Endothelial cell of umbilical vein (primary cell): ENCODE results near the gene TSPAN18. TPM values are rescaled to one million over a fixed set of nuclear protein-coding genes. Genes with fewer than 3 reads are reported as not detected.

ENCODE experiments used
- BruUV-seq: library from RNA; stranded (reverse); fragments of 400-500 nt; replicated peaks from 2 replicates; lab custom pipeline; 2021; lab: Mats Ljungman, UMichigan
- CTCF ChIA-PET: fragments of 300-600, 350-600 bp; sonication (Branson Sonifier 250); formaldehyde crosslinking; loops from one replicate; lab custom pipeline; 2021; ENCODE audit warnings: antibody characterized with exemption, inconsistent platforms; lab: Charles Lee
- POLR2A ChIA-PET: fragments of 300-600, 350-600 bp; sonication (Branson Sonifier 250); formaldehyde crosslinking; loops from one replicate; lab custom pipeline; 2021; ENCODE audit warnings: antibody characterized with exemption, inconsistent platforms; lab: Charles Lee
- DNase-seq: peaks from one replicate; pipeline ENCODE4 v3.0.0-alpha.2; 2011; ENCODE audit warnings: low read depth, low spot score
- FAIRE-seq: peaks from 2 replicates; lab custom pipeline; 2011; peaks lifted over from hg19 to GRCh38; lab: Jason Lieb, UNC
- H2AFZ ChIP-seq: 2 replicates; pipeline ENCODE4 v1.6.0; 2012; ENCODE audit warnings: low read depth, low read length, control low read depth, inconsistent platforms
- H3K27ac ChIP-seq: 2 replicates; pipeline ENCODE4 v1.5.1; 2011; ENCODE audit warnings: low read depth, mild to moderate bottlenecking, control low read depth, low read length, moderate library complexity; ENCODE audit not compliant: insufficient read depth
- H3K27me3 ChIP-seq, 2 experiments: 2 replicates each; pipeline versions ENCODE4 v1.6.0 to v1.6.1; 2011; ENCODE audit warnings: low read length in 2 of 2, mixed read lengths in 1 of 2; ENCODE audit not compliant: control insufficient read depth in 2 of 2, insufficient read depth in 2 of 2
- H3K36me3 ChIP-seq, 2 experiments: 2 replicates in 1 of 2; 3 replicates in 1 of 2; pipeline ENCODE4 v1.5.1; 2011; ENCODE audit warnings: low read length in 2 of 2, mild to moderate bottlenecking in 1 of 2, moderate library complexity in 1 of 2; ENCODE audit not compliant: control insufficient read depth in 2 of 2, insufficient read depth in 2 of 2; ENCODE audit errors: extremely low read depth in 1 of 2
- H3K4me1 ChIP-seq: 3 replicates; pipeline ENCODE4 v1.5.1; 2011; ENCODE audit warnings: mild to moderate bottlenecking, low read length; ENCODE audit not compliant: control insufficient read depth, insufficient read depth; ENCODE audit errors: extremely low read depth
- H3K4me2 ChIP-seq: 2 replicates; pipeline ENCODE4 v1.6.1; 2011; ENCODE audit warnings: low read length, control low read depth, mixed read lengths; ENCODE audit not compliant: insufficient read depth
- H3K4me3 ChIP-seq, 3 experiments: fragments of 200-600 bp in 1 of 3; sonication (generic), shearing (Covaris generic) in 1 of 3; replicated peaks in 1 of 3; 2 replicates each; pipeline ENCODE4 v1.5.1; 2011 to 2016; ENCODE audit warnings: control low read depth in 3 of 3, low read length in 3 of 3, mild to moderate bottlenecking in 2 of 3, inconsistent platforms in 1 of 3, low read depth in 1 of 3, moderate library complexity in 1 of 3; ENCODE audit not compliant: insufficient read depth in 1 of 3
- H3K79me2 ChIP-seq: 2 replicates; pipeline ENCODE4 v1.6.0; 2012; ENCODE audit warnings: low read length, inconsistent platforms; ENCODE audit not compliant: control insufficient read depth, insufficient read depth
- H3K9ac ChIP-seq: replicated peaks from 2 replicates; pipeline ENCODE3; 2011; ENCODE audit warnings: low read length, control low read depth; ENCODE audit not compliant: insufficient read depth; ENCODE audit errors: extremely low read depth
- H3K9me1 ChIP-seq: replicated peaks from 3 replicates; pipeline ENCODE4 v1.6.0; 2011; ENCODE audit warnings: mild to moderate bottlenecking, low read length; ENCODE audit not compliant: control insufficient read depth, insufficient read depth; ENCODE audit errors: extremely low read depth
- H3K9me3 ChIP-seq: replicated peaks from 2 replicates; pipeline ENCODE4 v1.5.1; 2012; ENCODE audit warnings: low read length, inconsistent platforms; ENCODE audit not compliant: control insufficient read depth, insufficient read depth
- H4K20me1 ChIP-seq: replicated peaks from 2 replicates; pipeline ENCODE3; 2011; ENCODE audit warnings: mild to moderate bottlenecking, low read length; ENCODE audit not compliant: control insufficient read depth, insufficient read depth; ENCODE audit errors: extremely low read depth
- CTCF ChIP-seq, 2 donors: IDR thresholded peaks; 1 replicate in 1 of 2; 2 replicates in 1 of 2; pipeline ENCODE4 v1.5.1; 2011; ENCODE audit warnings: low read length in 2 of 2, mild to moderate bottlenecking in 2 of 2, moderate library complexity in 2 of 2, control low read depth in 1 of 2, inconsistent platforms in 1 of 2, low read depth in 1 of 2; ENCODE audit not compliant: insufficient read depth in 1 of 2; ENCODE audit errors: extremely low read depth in 1 of 2
- EZH2 ChIP-seq: IDR thresholded peaks from 2 replicates; pipeline ENCODE4 v1.6.1; 2012; ENCODE audit warnings: borderline replicate concordance, low read depth, mild to moderate bottlenecking, moderate library complexity, low read length, inconsistent platforms; ENCODE audit not compliant: severe bottlenecking
- FOS ChIP-seq: IDR thresholded peaks from 2 replicates; pipeline ENCODE4 v1.6.1; 2011; ENCODE audit warnings: mild to moderate bottlenecking, low read length, moderate library complexity, borderline replicate concordance; ENCODE audit not compliant: insufficient read depth
- GATA2 ChIP-seq: IDR thresholded peaks from 2 replicates; pipeline ENCODE4 v1.7.0; 2011; ENCODE audit warnings: low read depth, mild to moderate bottlenecking, moderate library complexity, mixed read lengths, low read length; ENCODE audit not compliant: insufficient read length, insufficient read depth
- JUN ChIP-seq: IDR thresholded peaks from 2 replicates; pipeline ENCODE4 v1.6.1; 2011; ENCODE audit warnings: borderline replicate concordance, low read depth; ENCODE audit not compliant: insufficient read length, insufficient read depth
- MAX ChIP-seq: IDR thresholded peaks from 2 replicates; pipeline ENCODE4 v1.6.1; 2011; ENCODE audit not compliant: insufficient read depth, insufficient read length
- MYC ChIP-seq: IDR thresholded peaks from one replicate; pipeline ENCODE4 v1.6.1; 2011; ENCODE audit warnings: mild to moderate bottlenecking, low read depth, low read length
- POLR2A ChIP-seq: IDR thresholded peaks from 2 replicates; pipeline ENCODE4 v1.6.1; 2012; ENCODE audit warnings: low read depth, mild to moderate bottlenecking, control low read depth, low read length
- POLR2AphosphoS5 ChIP-seq: IDR thresholded peaks from 2 replicates; pipeline ENCODE4 v1.6.1; 2012; ENCODE audit warnings: low read depth, mild to moderate bottlenecking, control low read depth, low read length, moderate library complexity; ENCODE audit not compliant: insufficient read depth
- dilution Hi-C: fragments of 300-500 bp; cut with MboI; formaldehyde crosslinking; loops from one replicate; pipeline ENCODE4 v1.15.0; 2019; ENCODE audit warnings: low sequenced_read_pairs; ENCODE audit not compliant: extremely low pct_ligation_motif_present
- intact Hi-C: fragments of 100-400 bp; cut with micrococcal nuclease; formaldehyde crosslinking; loops from one replicate; pipeline ENCODE4 v1.10.0; 2022
- polyA plus RNA-seq, 4 experiments: library from polyadenylated mRNA; depleted of rRNA in 3 of 4; stranded (reverse) in 3 of 4; unstranded in 1 of 4; fragments of >200 nt; gene quantifications; 2 replicates each; pipeline versions ENCODE4 v1.2.1 to v1.2.3, GENCODE V29; 2011 to 2012; ENCODE audit warnings: missing spikeins in 1 of 4
- total RNA-seq: library from RNA; stranded (reverse); gene quantifications from 2 replicates; pipeline ENCODE4 v1.2.3, GENCODE V29; 2021

Gene TSPAN18
- total and polyA plus RNA-seq, 2 donors (not counting 3 experiments of a cell fraction or from before 2014, with no cell fraction given), result 32.2 to 118 TPM

- Histone ChIP-seq H3K9me3 (no peaks in the 10 kb centered on the region), H3K79me2 (no peaks in the 10 kb centered on the region), H3K9me1 (no peaks in the 10 kb centered on the region), H3K4me1 (peaks cover 21% of the 10 kb centered on the region), H4K20me1 (no peaks in the 10 kb centered on the region), H3K36me3 (peaks cover 0 to 2% of the 10 kb centered on the region in 2 experiments), H3K9ac (no peak overlapping the region), H2AFZ (no peak overlapping the region), H3K27ac (no peak overlapping the region), H3K4me3 (no peak overlapping the region), H3K27me3 (no peaks in the 10 kb centered on the region), H3K4me2 (no peak overlapping the region)
- ChIA-PET CTCF (interaction anchor here (0.9 to 5.0 kb wide), 7 partner anchors 8 to 156 kb away, joined by 3 to 34 read pairs (median 18); no protein-coding TSS in a partner anchor), POLR2A (no interaction called here)
- intact Hi-C loops (no loop called here), dilution Hi-C loops (no loop called here)
- BruUV-seq, result no TSS peak
- FAIRE-seq (peak; percentile 48), DNase-seq (no peak)
- TF ChIP-seq EZH2, result no peak
Observed at GRCh38 chr11:44777209-44778194, 50.7 kb downstream of the TSPAN18 start.

- Histone ChIP-seq H3K79me2 (no peaks in the 10 kb centered on the region), H3K4me2 (no peak overlapping the region), H3K9me1 (no peaks in the 10 kb centered on the region), H3K9ac (no peak overlapping the region), H3K9me3 (no peaks in the 10 kb centered on the region), H3K27me3 (no peaks in the 10 kb centered on the region), H3K4me3 (no peak overlapping the region), H3K36me3 (peaks cover 0 to 2% of the 10 kb centered on the region in 2 experiments), H4K20me1 (no peaks in the 10 kb centered on the region), H3K27ac (no peak overlapping the region), H2AFZ (no peak overlapping the region), H3K4me1 (peaks cover 19% of the 10 kb centered on the region)
- TF ChIP-seq POLR2A, result no peak
- TF ChIP-seq MYC, result no peak
- TF ChIP-seq GATA2, result no peak
- TF ChIP-seq POLR2AphosphoS5, result no peak
- TF ChIP-seq CTCF (IDR thresholded peaks at IDR 0.05; ENCODE audit: extremely low read depth in 1 of 2, insufficient read depth in 1 of 2, low read depth in 1 of 2, low read length in 2 of 2), result no peak
- no peak for TF ChIP-seq JUN
- no peak for TF ChIP-seq EZH2
- TF ChIP-seq FOS, result no peak
- TF ChIP-seq MAX, result no peak
- no TSS peak for BruUV-seq
- ChIA-PET CTCF (interaction anchor here (0.7 to 2.8 kb wide), 2 partner anchors 120 to 133 kb away, joined by 3 to 11 read pairs; no protein-coding TSS in a partner anchor), POLR2A (no interaction called here)
- DNase-seq, result no peak
- FAIRE-seq, result no peak
- dilution Hi-C loops, result no loop called here
- intact Hi-C loops, result no loop called here
Observed at GRCh38 chr11:44778195-44779100, 51.7 kb downstream of the TSPAN18 start.
